ENCODE results near the gene OPRL1. TPM values are rescaled to one million over a fixed set of nuclear protein-coding genes. Genes with fewer than 3 reads are reported as not detected.

Gene OPRL1
- total and polyA plus RNA-seq, 2 of the 8 experiments (the other 6 are each of a cell fraction or from before 2014, with no cell fraction given), result 0.63 to 0.98 TPM

GRCh38 chr20:64055396-64055892 lies 24.4 kb upstream of the OPRL1 start:
- peaks cover 0 to 20% (median 15%) of the 10 kb centered on the region in 4 experiments; a peak in 6 of 7 replicates for H3K4me1 ChIP-seq (replicated peaks in 1 of 4; ENCODE audit: control insufficient read depth in 3 of 4, insufficient read depth in 4 of 4, low read length in 3 of 4)
- H3K79me1 ChIP-seq (ENCODE audit: low read depth, low read length), result no peaks in the 10 kb centered on the region
- no peak overlapping the region for H3K23ac ChIP-seq (ENCODE audit: insufficient read length)
- CTCF ChIA-PET (ENCODE audit: partially characterized antibody), result interaction anchor here (0.6 to 15.0 kb wide), 10 partner anchors 9 to 75 kb away, joined by 3 to 139 read pairs (median 8); partner anchors contain the start of genes LKAAEAR1, OPRL1, PRPF6 and RGS19
- TF ChIP-seq KDM1A (IDR thresholded peaks at IDR 0.05; ENCODE audit: borderline replicate concordance, low read length), result peak; percentile 78; the same call in 1 of the 2 replicates
- TF ChIP-seq HDAC2 (IDR thresholded peaks at IDR 0.05; ENCODE audit: borderline replicate concordance in 1 of 2, low read depth in 2 of 2, low read length in 2 of 2), result peak in 1 of 2 experiments; percentile 24; a peak in 1 of 4 replicates
- TF ChIP-seq ZNF274 (IDR thresholded peaks at IDR 0.05; ENCODE audit: borderline replicate concordance, extremely low read depth, low read length), result no peak
- H2AFZ ChIP-seq (ENCODE audit: low read length), result no peak overlapping the region
- peaks cover 2 to 20% (median 10%) of the 10 kb centered on the region in 4 experiments for H3K27me3 ChIP-seq (replicated peaks in 1 of 4; ENCODE audit: control insufficient read depth in 3 of 4, extremely low read depth in 1 of 4, insufficient read depth in 3 of 4, low read length in 3 of 4)
- H3K56ac ChIP-seq (replicated peaks; ENCODE audit: insufficient read length, low read depth, low read length), result no peak overlapping the region
- no peaks in the 10 kb centered on the region for H3K23me2 ChIP-seq (ENCODE audit: low read depth, low read length)
- H4K20me1 ChIP-seq (replicated peaks in 1 of 2; ENCODE audit: control insufficient read depth in 1 of 2, insufficient read depth in 2 of 2, low read length in 2 of 2), result no peaks in the 10 kb centered on the region
- H4K5ac ChIP-seq (ENCODE audit: insufficient read length, low read depth, low read length), result no peak overlapping the region
- no peaks in the 10 kb centered on the region for H3K9me3 ChIP-seq (ENCODE audit: insufficient read depth in 2 of 2, low read depth in 1 of 2, low read length in 1 of 2)
- no peaks in the 10 kb centered on the region for H3K36me3 ChIP-seq (ENCODE audit: control insufficient read depth in 2 of 4, insufficient read depth in 4 of 4, low read length in 3 of 4)
- no peak overlapping the region for H3K4me3 ChIP-seq (ENCODE audit: extremely low read depth in 1 of 4, insufficient read depth in 2 of 4, low read depth in 3 of 4, low read length in 4 of 4)
- H2BK12ac ChIP-seq (ENCODE audit: low read depth, low read length), result no peak overlapping the region
- no peak overlapping the region for H2BK15ac ChIP-seq (ENCODE audit: low read length)
- no peak overlapping the region; the same call in 1 of the 2 replicates for H3K18ac ChIP-seq (ENCODE audit: extremely low read depth, low read length)
- POLR2A ChIA-PET (ENCODE audit: partially characterized antibody), result interaction anchor here (1.2 kb wide), 1 partner anchor 19 kb away, joined by 4 read pairs; the partner anchor contains the start of gene C20orf204
- no peak overlapping the region for H3K27ac ChIP-seq (ENCODE audit: low read depth, low read length)
- H4K91ac ChIP-seq (replicated peaks; ENCODE audit: insufficient read length, low read length), result no peak overlapping the region
- DNase-seq (ENCODE audit: low read depth in 1 of 2, low spot score in 2 of 2) (no peak), FAIRE-seq (no peak)
- H3K79me2 ChIP-seq (ENCODE audit: control insufficient read depth in 1 of 2, insufficient read depth in 2 of 2, low read length in 2 of 2), result no peaks in the 10 kb centered on the region
- WGBS, 2 experiments (ENCODE audit: extremely low coverage in 1 of 2, insufficient coverage in 1 of 2, insufficient read length in 1 of 2, insufficient replicate concordance in 2 of 2, low coverage in 1 of 2, low lambda C conversion rate in 2 of 2, missing lambda C conversion rate in 1 of 2), result 85% methylated on average over 9 of the region's 9 CpGs; no CpG with 5 or more reads in 1 of the 2 experiments
- no peak overlapping the region for H3K14ac ChIP-seq (ENCODE audit: insufficient read length)
- H2BK120ac ChIP-seq (replicated peaks; ENCODE audit: low read depth, low read length), result no peak overlapping the region
- no peak overlapping the region; the same call in 1 of the 2 replicates for H4K8ac ChIP-seq (ENCODE audit: extremely low read depth, insufficient read depth, low read length)
- H3K4me2 ChIP-seq (ENCODE audit: insufficient read depth in 1 of 2, low read depth in 2 of 2, low read length in 2 of 2), result no peak overlapping the region
- no peak overlapping the region for H2BK20ac ChIP-seq (ENCODE audit: low read length)
- no peak overlapping the region for H3K9ac ChIP-seq (replicated peaks in 1 of 4; ENCODE audit: extremely low read depth in 1 of 4, low read depth in 3 of 4, low read length in 3 of 4)
- no peak overlapping the region for H2AK5ac ChIP-seq (ENCODE audit: low read depth, low read length)
- H3K4ac ChIP-seq (replicated peaks; ENCODE audit: insufficient read length, low read depth, low read length), result no peak overlapping the region
- H2BK5ac ChIP-seq (ENCODE audit: low read depth, low read length), result no peak overlapping the region
